H1 (cell line): ENCODE data around the gene HILPDA. TPM values are rescaled to one million over a fixed set of nuclear protein-coding genes. Genes with fewer than 3 reads are reported as not detected.

Experiments
- CTCF ChIA-PET: fragments of 300-600 bp; sonication (Branson Sonifier 250); formaldehyde crosslinking; loops from one replicate; lab custom pipeline; 2021; ENCODE audit not compliant: partially characterized antibody; lab: Charles Lee
- POLR2A ChIA-PET: fragments of 300-600 bp; sonication (Branson Sonifier 250); formaldehyde crosslinking; loops from one replicate; lab custom pipeline; 2021; ENCODE audit warnings: inconsistent platforms; ENCODE audit not compliant: partially characterized antibody; lab: Charles Lee
- DNase-seq, 2 experiments: peaks; one replicate each; pipeline versions ENCODE4 v3.0.0 to v3.0.0-alpha.2; 2010 to 2022; ENCODE audit warnings: low spot score in 2 of 2, low read depth in 1 of 2, mixed read lengths in 1 of 2
- FAIRE-seq: peaks from 2 replicates; lab custom pipeline; 2011; peaks lifted over from hg19 to GRCh38; lab: Jason Lieb, UNC
- H2AFZ ChIP-seq: 2 replicates; pipeline ENCODE4 v1.8.1; 2012; ENCODE audit warnings: low read length, inconsistent platforms
- H2AK5ac ChIP-seq: 2 replicates; pipeline ENCODE4 v1.6.1; 2013; ENCODE audit warnings: low read depth, low read length
- H2BK120ac ChIP-seq: replicated peaks from 2 replicates; pipeline ENCODE3; 2013; ENCODE audit warnings: low read depth, low read length, inconsistent platforms
- H2BK12ac ChIP-seq: 2 replicates; pipeline ENCODE4 v1.6.1; 2013; ENCODE audit warnings: low read depth, low read length
- H2BK15ac ChIP-seq: 2 replicates; pipeline ENCODE4 v1.6.1; 2013; ENCODE audit warnings: low read length
- H2BK20ac ChIP-seq: 2 replicates; pipeline ENCODE4 v1.6.1; 2013; ENCODE audit warnings: low read length
- H2BK5ac ChIP-seq: 2 replicates; pipeline ENCODE4 v1.6.1; 2013; ENCODE audit warnings: low read depth, low read length
- H3K14ac ChIP-seq: 2 replicates; pipeline ENCODE4 v1.6.1; 2013; ENCODE audit warnings: inconsistent platforms; ENCODE audit not compliant: insufficient read length
- H3K18ac ChIP-seq: 2 replicates; pipeline ENCODE4 v1.6.1; 2013; ENCODE audit warnings: low read length; ENCODE audit errors: extremely low read depth
- H3K23ac ChIP-seq: 2 replicates; pipeline ENCODE4 v1.6.1; 2013; ENCODE audit warnings: inconsistent platforms; ENCODE audit not compliant: insufficient read length
- H3K23me2 ChIP-seq: 2 replicates; pipeline ENCODE4 v1.6.1; 2013; ENCODE audit warnings: low read depth, low read length
- H3K27ac ChIP-seq: 2 replicates; pipeline ENCODE4 v1.6.1; 2011; ENCODE audit warnings: low read depth, low read length, inconsistent platforms
- H3K27me3 ChIP-seq, 4 experiments: replicated peaks in 1 of 4; 1 replicate in 1 of 4; 2 replicates in 3 of 4; pipeline versions ENCODE4 v1.6.1 to v1.8.1; 2011 to 2013; ENCODE audit warnings: low read length in 3 of 4, mild to moderate bottlenecking in 3 of 4, inconsistent platforms in 2 of 4, mixed read lengths in 2 of 4, moderate library complexity in 1 of 4; ENCODE audit not compliant: control insufficient read depth in 3 of 4, insufficient read depth in 3 of 4; ENCODE audit errors: extremely low read depth in 1 of 4
- H3K36me3 ChIP-seq, 4 experiments: 2 replicates each; pipeline versions ENCODE4 v1.6.1 to v1.8.1; 2011 to 2013; ENCODE audit warnings: mild to moderate bottlenecking in 4 of 4, low read length in 3 of 4, moderate library complexity in 2 of 4, control low read depth in 1 of 4, inconsistent platforms in 1 of 4; ENCODE audit not compliant: insufficient read depth in 4 of 4, control insufficient read depth in 2 of 4
- H3K4ac ChIP-seq: replicated peaks from 2 replicates; pipeline ENCODE3; 2013; ENCODE audit warnings: low read length, low read depth, mixed read lengths, inconsistent platforms; ENCODE audit not compliant: insufficient read length
- H3K4me1 ChIP-seq, 4 experiments: replicated peaks in 1 of 4; 1 replicate in 1 of 4; 2 replicates in 3 of 4; pipeline versions ENCODE4 v1.6.1 to v1.8.1; 2011 to 2013; ENCODE audit warnings: low read length in 3 of 4, inconsistent platforms in 2 of 4, mixed read lengths in 1 of 4; ENCODE audit not compliant: insufficient read depth in 4 of 4, control insufficient read depth in 3 of 4
- H3K4me2 ChIP-seq, 2 experiments: 2 replicates each; pipeline versions ENCODE4 v1.6.1 to v1.8.1; 2011 to 2013; ENCODE audit warnings: low read depth in 2 of 2, low read length in 2 of 2, control low read depth in 1 of 2, inconsistent platforms in 1 of 2, mild to moderate bottlenecking in 1 of 2; ENCODE audit not compliant: insufficient read depth in 1 of 2
- H3K4me3 ChIP-seq, 4 experiments: fragments of 200-600, 300-600 bp in 1 of 4; sonication (generic), shearing (Covaris generic), sonication (Bioruptor Twin) in 1 of 4; 2 replicates each; pipeline versions ENCODE4 v1.5.1 to v1.8.1; 2011 to 2016; ENCODE audit warnings: low read length in 4 of 4, low read depth in 3 of 4, control low read depth in 2 of 4, inconsistent platforms in 2 of 4, mild to moderate bottlenecking in 2 of 4, mixed read lengths in 1 of 4, moderate library complexity in 1 of 4; ENCODE audit not compliant: insufficient read depth in 2 of 4; ENCODE audit errors: extremely low read depth in 1 of 4
- H3K56ac ChIP-seq: replicated peaks from 2 replicates; pipeline ENCODE3; 2013; ENCODE audit warnings: low read depth, mild to moderate bottlenecking, mixed read lengths, low read length, inconsistent platforms; ENCODE audit not compliant: insufficient read length
- H3K79me1 ChIP-seq: 2 replicates; pipeline ENCODE4 v1.6.1; 2013; ENCODE audit warnings: low read depth, low read length, control low read depth
- H3K79me2 ChIP-seq, 2 experiments: 2 replicates each; pipeline versions ENCODE4 v1.6.1 to v1.8.1; 2012 to 2013; ENCODE audit warnings: low read length in 2 of 2, mild to moderate bottlenecking in 2 of 2, inconsistent platforms in 1 of 2; ENCODE audit not compliant: insufficient read depth in 2 of 2, control insufficient read depth in 1 of 2
- H3K9ac ChIP-seq, 4 experiments: replicated peaks in 1 of 4; 1 replicate in 1 of 4; 2 replicates in 3 of 4; pipeline versions ENCODE4 v1.6.1 to v1.8.1; 2011 to 2013; ENCODE audit warnings: low read depth in 3 of 4, low read length in 3 of 4, control low read depth in 2 of 4, mild to moderate bottlenecking in 2 of 4, moderate library complexity in 2 of 4, inconsistent platforms in 1 of 4; ENCODE audit errors: extremely low read depth in 1 of 4
- H3K9me3 ChIP-seq, 2 experiments: 2 replicates each; pipeline versions ENCODE4 v1.6.1 to v1.8.1; 2012 to 2013; ENCODE audit warnings: mild to moderate bottlenecking in 2 of 2, moderate library complexity in 2 of 2, control low read depth in 1 of 2, inconsistent platforms in 1 of 2, low read depth in 1 of 2, low read length in 1 of 2, mixed read lengths in 1 of 2; ENCODE audit not compliant: insufficient read depth in 2 of 2
- H4K20me1 ChIP-seq, 2 experiments: replicated peaks in 1 of 2; 2 replicates each; pipeline versions ENCODE3 to v1.8.1; 2011 to 2013; ENCODE audit warnings: inconsistent platforms in 2 of 2, low read length in 2 of 2, mild to moderate bottlenecking in 1 of 2; ENCODE audit not compliant: insufficient read depth in 2 of 2, control insufficient read depth in 1 of 2
- H4K5ac ChIP-seq: 2 replicates; pipeline ENCODE4 v1.6.1; 2013; ENCODE audit warnings: low read length, low read depth, mixed read lengths, inconsistent platforms; ENCODE audit not compliant: insufficient read length
- H4K8ac ChIP-seq: 2 replicates; pipeline ENCODE4 v1.8.0; 2013; ENCODE audit warnings: mild to moderate bottlenecking, moderate library complexity, low read length, inconsistent platforms; ENCODE audit not compliant: insufficient read depth; ENCODE audit errors: extremely low read depth
- H4K91ac ChIP-seq: replicated peaks from 2 replicates; pipeline ENCODE3; 2013; ENCODE audit warnings: low read length, mixed read lengths, inconsistent platforms; ENCODE audit not compliant: insufficient read length
- BACH1 ChIP-seq: IDR thresholded peaks from 2 replicates; pipeline ENCODE4 v1.6.1; 2012; ENCODE audit warnings: low read length, improper control_type of control experiment
- CHD1 ChIP-seq: IDR thresholded peaks from 2 replicates; pipeline ENCODE4 v1.6.1; 2012; ENCODE audit warnings: low read depth, low read length, improper control_type of control experiment
- KDM5A ChIP-seq: fragments of 200-600 bp; IDR thresholded peaks from 2 replicates; pipeline ENCODE4 v1.7.1; 2012; ENCODE audit warnings: mild to moderate bottlenecking, low read length, inconsistent platforms, mixed read lengths
- TBP ChIP-seq: IDR thresholded peaks from 2 replicates; pipeline ENCODE4 v1.6.1; 2011; ENCODE audit warnings: low read depth, low read length, improper control_type of control experiment
- YY1 ChIP-seq: IDR thresholded peaks from 2 replicates; pipeline ENCODE4 v1.6.1; 2011; ENCODE audit warnings: low read depth, mild to moderate bottlenecking, low read length
- ZNF274 ChIP-seq: IDR thresholded peaks from 2 replicates; pipeline ENCODE4 v1.7.0; 2012; ENCODE audit warnings: low read length, borderline replicate concordance; ENCODE audit errors: extremely low read depth
- WGBS, 2 experiments: shearing (Covaris generic) in 1 of 2; methylation state at CpG; one replicate each; pipeline versions ENCODE4 v1.1.6 to v1.1.7; 2013 to 2015; ENCODE audit warnings: low lambda C conversion rate in 2 of 2, mixed read lengths in 2 of 2, inconsistent platforms in 1 of 2, low coverage in 1 of 2, missing lambda C conversion rate in 1 of 2; ENCODE audit not compliant: insufficient replicate concordance in 2 of 2, insufficient coverage in 1 of 2, insufficient read length in 1 of 2; ENCODE audit errors: extremely low coverage in 1 of 2, missing lambda C conversion rate in 1 of 2; 5-methylcytosine and 5-hydroxymethylcytosine counted together
- polyA plus RNA-seq, 7 experiments: library from polyadenylated mRNA; depleted of rRNA in 3 of 7; stranded (reverse) in 5 of 7; unstranded in 2 of 7; fragments of >200 nt in 5 of 7; fragments of 200-250 nt in 2 of 7; gene quantifications; 1 replicate in 5 of 7; 2 replicates in 1 of 7; 4 replicates in 1 of 7; pipeline versions ENCODE4 v1.2.1 to v1.2.3, GENCODE V29; 2011 to 2013; ENCODE audit warnings: missing spikeins in 2 of 7, mixed read lengths in 2 of 7
- total RNA-seq: library from RNA; stranded (reverse); fragmentation: NEBNext Ultra II Directional; extraction: Animal tissue kit (Norgen Biotek cat#: 25700); gene quantifications from 2 replicates; pipeline ENCODE4 v1.2.1, GENCODE V29; 2021

The HILPDA gene
- total and polyA plus RNA-seq, 2 of the 8 experiments (the other 6 are each of a cell fraction or from before 2014, with no cell fraction given) = 35.6 to 80.0 TPM

DNA sequence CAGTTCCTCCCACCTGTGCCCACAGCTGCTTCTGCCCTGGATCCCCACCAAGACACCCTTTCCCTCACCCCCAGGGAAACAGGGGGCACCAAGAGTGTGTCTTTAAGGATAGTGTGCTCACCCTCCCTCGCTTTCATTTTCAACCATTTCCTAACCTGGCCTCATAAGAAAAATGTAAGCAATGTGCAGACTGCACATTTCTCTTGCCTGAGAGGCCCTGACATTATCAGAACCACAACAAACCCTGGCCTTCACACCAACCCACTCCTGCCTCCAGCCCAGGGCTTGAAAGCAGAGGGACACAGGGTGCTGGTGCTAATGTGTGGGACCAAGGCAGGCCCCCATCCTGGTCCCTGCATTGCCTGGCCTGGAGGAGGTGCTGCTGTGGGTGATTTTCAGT lies 34.9 kb upstream of the HILPDA start:
- no peaks in the 10 kb centered on the region for H3K27me3 ChIP-seq
- H2BK5ac ChIP-seq = no peak overlapping the region
- FAIRE-seq = no peak
- H3K9ac ChIP-seq = no peak overlapping the region
- H3K79me1 ChIP-seq = no peaks in the 10 kb centered on the region
- H3K4ac ChIP-seq = no peak overlapping the region
- H2AK5ac ChIP-seq = no peak overlapping the region
- no peak overlapping the region for H3K56ac ChIP-seq
- H3K4me2 ChIP-seq = no peak overlapping the region
- H2AFZ ChIP-seq = no peak overlapping the region
- H4K5ac ChIP-seq = no peak overlapping the region
- TF ChIP-seq KDM5A (no peak), ZNF274 (no peak), CHD1 (no peak), TBP (no peak), YY1 (no peak), BACH1 (no peak)
- H2BK15ac ChIP-seq = no peak overlapping the region
- H3K23ac ChIP-seq = no peak overlapping the region
- H3K27ac ChIP-seq = no peak overlapping the region
- H3K79me2 ChIP-seq = no peaks in the 10 kb centered on the region
- H3K4me1 ChIP-seq = peaks cover 0 to 3% (median 0%) of the 10 kb centered on the region in 4 experiments; a peak in 1 of 7 replicates
- no peak overlapping the region for H2BK120ac ChIP-seq
- no peaks in the 10 kb centered on the region for H4K20me1 ChIP-seq
- ChIA-PET CTCF (interaction anchor here (1.6 to 16.2 kb wide), 5 partner anchors 16 to 60 kb away, joined by 5 to 348 read pairs (median 7); partner anchors contain the start of gene IMPDH1), POLR2A (no interaction called here)
- peaks cover 3% of the 10 kb centered on the region; the same call in 1 of the 2 replicates for H3K23me2 ChIP-seq
- H3K9me3 ChIP-seq = no peaks in the 10 kb centered on the region
- 88% methylated on average over 1 of the region's 1 CpG; no CpG with 5 or more reads in 1 of the 2 experiments for WGBS, 2 experiments
- no peak overlapping the region for H4K8ac ChIP-seq
- no peak overlapping the region for H2BK20ac ChIP-seq
- no peak overlapping the region for H3K18ac ChIP-seq
- H4K91ac ChIP-seq = no peak overlapping the region
- H3K36me3 ChIP-seq = no peaks in the 10 kb centered on the region
- no peak overlapping the region for H3K14ac ChIP-seq
- H2BK12ac ChIP-seq = no peak overlapping the region
- DNase-seq = no peak
- H3K4me3 ChIP-seq = no peak overlapping the region
